SK-N-SH treated with all-trans-retinoic acid at 6 μM for 48 hours (cell line): ENCODE data around the gene TSPAN9.

Source experiments
- ARNTL ChIP-seq: fragments of 450-650 bp; formaldehyde crosslinking; IDR thresholded peaks from 2 replicates; pipeline ENCODE4 v1.5.0; 2020; ENCODE audit warnings: low read depth, mild to moderate bottlenecking, moderate library complexity, borderline replicate concordance
- OSR1 ChIP-seq: fragments of 250-450 bp; sonication (Bioruptor Pico); IDR thresholded peaks from 2 replicates; pipeline ENCODE4 v1.8.0; 2022; ENCODE audit warnings: moderate library complexity, mild to moderate bottlenecking, inconsistent platforms
- PPARA ChIP-seq: fragments of 250-450 bp; sonication (Bioruptor Pico); IDR thresholded peaks from 2 replicates; pipeline ENCODE4 v1.5.0; 2020; ENCODE audit warnings: mild to moderate bottlenecking, borderline replicate concordance
- RARB ChIP-seq: fragments of 250-450 bp; sonication (Bioruptor Pico); IDR thresholded peaks from 2 replicates; pipeline ENCODE4 v1.8.0; 2021; ENCODE audit warnings: mild to moderate bottlenecking, moderate library complexity
- TCF4 ChIP-seq: fragments of 250-450 bp; sonication (Bioruptor Pico); IDR thresholded peaks from 2 replicates; pipeline ENCODE4 v1.8.0; 2021; ENCODE audit warnings: mild to moderate bottlenecking, moderate library complexity, borderline replicate concordance
- TOX ChIP-seq: fragments of 250-450 bp; sonication (Bioruptor Pico); IDR thresholded peaks from 2 replicates; pipeline ENCODE4 v1.8.0; 2021; ENCODE audit warnings: mild to moderate bottlenecking, moderate library complexity, borderline replicate concordance
- ZFP3 ChIP-seq: fragments of 250-450 bp; sonication (Bioruptor Pico); IDR thresholded peaks from 2 replicates; pipeline ENCODE4 v1.5.0; 2020; ENCODE audit warnings: mild to moderate bottlenecking, moderate library complexity
- ZFP30 ChIP-seq: fragments of 450-650 bp; formaldehyde crosslinking; IDR thresholded peaks from 2 replicates; pipeline ENCODE4 v1.5.0; 2022; ENCODE audit warnings: mild to moderate bottlenecking, moderate library complexity
- ZNF565 ChIP-seq: fragments of 450-650 bp; formaldehyde crosslinking; conservative IDR thresholded peaks from 2 replicates; pipeline ENCODE4 v1.5.0; 2020; ENCODE audit warnings: low read depth, mild to moderate bottlenecking, moderate library complexity
- ZNF8 ChIP-seq: fragments of 450-650 bp; formaldehyde crosslinking; IDR thresholded peaks from 2 replicates; pipeline ENCODE4 v1.5.0; 2020; ENCODE audit warnings: mild to moderate bottlenecking, moderate library complexity
- TF ChIP-seq, protein P1 (sequence below): fragments of 250-450 bp; sonication (Bioruptor Pico); IDR thresholded peaks from 2 replicates; pipeline ENCODE4 v1.8.0; 2021; ENCODE audit warnings: low read depth, mild to moderate bottlenecking, moderate library complexity, borderline replicate concordance
- TF ChIP-seq, protein P2 (sequence below): fragments of 250-450 bp; sonication (Bioruptor Pico); IDR thresholded peaks from 2 replicates; pipeline ENCODE4 v1.8.0; 2020; ENCODE audit warnings: mild to moderate bottlenecking, moderate library complexity, borderline replicate concordance

DNA sequence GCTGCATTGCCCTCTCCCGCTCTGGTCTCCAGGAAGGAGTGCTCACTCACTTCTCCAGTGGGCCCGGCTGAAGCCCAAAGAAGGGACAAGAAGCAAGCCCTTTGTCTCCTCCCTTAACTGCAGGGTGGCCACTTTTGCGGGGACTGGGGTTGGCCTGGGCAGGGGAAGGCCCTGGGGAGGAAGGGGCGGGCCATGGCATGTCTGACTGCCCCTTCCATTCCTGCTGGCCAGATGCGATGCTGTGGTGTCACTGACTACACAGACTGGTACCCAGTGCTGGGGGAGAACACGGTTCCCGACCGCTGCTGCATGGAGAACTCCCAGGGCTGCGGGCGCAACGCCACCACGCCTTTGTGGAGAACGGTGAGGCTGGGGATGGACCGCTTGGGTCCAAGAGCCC, 203.8 kb downstream of the TSPAN9 start:
- TF ChIP-seq ZFP30 (CRISPR knock-in tag) (no peak), PPARA (CRISPR knock-in tag) (no peak), RARB (CRISPR knock-in tag) (no peak), TOX (CRISPR knock-in tag) (no peak), TCF4 (CRISPR knock-in tag) (no peak), ZFP3 (no peak), ARNTL (no peak), OSR1 (CRISPR knock-in tag) (no peak), ZNF565 (CRISPR knock-in tag) (no peak), ZNF8 (CRISPR knock-in tag) (no peak)
- TF ChIP-seq, protein P1, sequence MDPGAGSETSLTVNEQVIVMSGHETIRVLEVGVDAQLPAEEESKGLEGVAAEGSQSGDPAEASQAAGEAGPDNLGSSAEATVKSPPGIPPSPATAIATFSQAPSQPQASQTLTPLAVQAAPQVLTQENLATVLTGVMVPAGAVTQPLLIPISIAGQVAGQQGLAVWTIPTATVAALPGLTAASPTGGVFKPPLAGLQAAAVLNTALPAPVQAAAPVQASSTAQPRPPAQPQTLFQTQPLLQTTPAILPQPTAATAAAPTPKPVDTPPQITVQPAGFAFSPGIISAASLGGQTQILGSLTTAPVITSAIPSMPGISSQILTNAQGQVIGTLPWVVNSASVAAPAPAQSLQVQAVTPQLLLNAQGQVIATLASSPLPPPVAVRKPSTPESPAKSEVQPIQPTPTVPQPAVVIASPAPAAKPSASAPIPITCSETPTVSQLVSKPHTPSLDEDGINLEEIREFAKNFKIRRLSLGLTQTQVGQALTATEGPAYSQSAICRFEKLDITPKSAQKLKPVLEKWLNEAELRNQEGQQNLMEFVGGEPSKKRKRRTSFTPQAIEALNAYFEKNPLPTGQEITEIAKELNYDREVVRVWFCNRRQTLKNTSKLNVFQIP (CRISPR knock-in tag) = no peak
- TF ChIP-seq, protein P2, sequence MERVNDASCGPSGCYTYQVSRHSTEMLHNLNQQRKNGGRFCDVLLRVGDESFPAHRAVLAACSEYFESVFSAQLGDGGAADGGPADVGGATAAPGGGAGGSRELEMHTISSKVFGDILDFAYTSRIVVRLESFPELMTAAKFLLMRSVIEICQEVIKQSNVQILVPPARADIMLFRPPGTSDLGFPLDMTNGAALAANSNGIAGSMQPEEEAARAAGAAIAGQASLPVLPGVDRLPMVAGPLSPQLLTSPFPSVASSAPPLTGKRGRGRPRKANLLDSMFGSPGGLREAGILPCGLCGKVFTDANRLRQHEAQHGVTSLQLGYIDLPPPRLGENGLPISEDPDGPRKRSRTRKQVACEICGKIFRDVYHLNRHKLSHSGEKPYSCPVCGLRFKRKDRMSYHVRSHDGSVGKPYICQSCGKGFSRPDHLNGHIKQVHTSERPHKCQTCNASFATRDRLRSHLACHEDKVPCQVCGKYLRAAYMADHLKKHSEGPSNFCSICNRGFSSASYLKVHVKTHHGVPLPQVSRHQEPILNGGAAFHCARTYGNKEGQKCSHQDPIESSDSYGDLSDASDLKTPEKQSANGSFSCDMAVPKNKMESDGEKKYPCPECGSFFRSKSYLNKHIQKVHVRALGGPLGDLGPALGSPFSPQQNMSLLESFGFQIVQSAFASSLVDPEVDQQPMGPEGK (CRISPR knock-in tag) = no peak
